Erythroblast (primary cell): ENCODE results near the gene CEACAM21.

Experiments used
- GATA1 ChIP-seq: IDR thresholded peaks from 2 replicates; pipeline ENCODE4 v1.6.1; 2011; ENCODE audit warnings: low read depth, mild to moderate bottlenecking, control low read depth, low read length, moderate library complexity
- POLR2A ChIP-seq: IDR thresholded peaks from 2 replicates; pipeline ENCODE4 v1.6.1; 2011; ENCODE audit warnings: mild to moderate bottlenecking, low read length

- TF ChIP-seq POLR2A, result no peak
- TF ChIP-seq GATA1, result no peak
Observed at GRCh38 chr19:41564515-41565378, 11.2 kb upstream of the CEACAM21 start.
